ENCODE measurements around the gene USP40. TPM values are rescaled to one million over a fixed set of nuclear protein-coding genes. Genes with fewer than 3 reads are reported as not detected.

USP40 gene
- total and polyA plus RNA-seq, 2 donors: 16.0 to 59.6 TPM

DNA sequence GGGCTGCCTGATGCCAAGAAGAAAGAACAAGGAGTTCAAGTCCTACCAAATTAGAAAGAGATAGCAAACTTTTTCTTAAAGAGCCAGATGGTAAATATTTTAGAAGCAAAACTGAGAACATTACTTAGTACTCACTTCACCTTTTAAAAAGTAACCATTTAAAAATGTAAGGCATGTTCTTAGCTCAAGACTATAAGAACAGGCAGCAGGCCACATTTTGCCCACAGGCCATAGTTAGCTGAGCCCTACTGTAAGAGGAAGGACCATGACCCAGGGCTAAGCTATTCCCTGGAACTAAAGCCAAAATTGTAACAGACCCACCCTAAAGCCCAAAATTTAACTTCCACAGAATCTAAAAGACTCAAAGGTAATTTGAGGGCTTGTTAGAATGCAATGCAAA, 31.3 kb downstream of the USP40 start:
- no peak for DNase-seq (ENCODE audit: extremely low spot score)
- Histone ChIP-seq H3K4me1 (ENCODE audit: insufficient read depth) (no peaks in the 10 kb centered on the region), H3K4me3 (ENCODE audit: low read depth, low read length) (no peak overlapping the region), H3K36me3 (ENCODE audit: insufficient read depth) (no peaks in the 10 kb centered on the region), H3K27ac (ENCODE audit: low read depth) (no peak overlapping the region)

DNA sequence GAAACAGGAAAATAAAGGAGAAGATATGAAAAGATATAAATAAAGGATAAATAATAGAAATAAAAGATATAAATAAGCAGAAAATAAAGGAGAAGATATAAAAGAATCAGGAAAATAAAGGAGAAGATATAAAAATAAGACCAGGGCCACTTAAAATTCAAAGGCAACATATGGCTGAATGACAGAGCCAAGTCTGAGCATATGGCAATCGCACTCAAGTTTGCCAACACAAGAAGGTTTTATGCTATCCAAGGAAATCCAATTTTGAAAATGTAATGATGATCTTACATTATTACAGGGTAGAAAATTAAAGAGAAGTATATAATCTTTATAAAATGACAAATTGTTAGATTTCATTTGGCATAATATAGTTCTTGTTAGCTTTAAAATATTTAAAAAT, 33.6 kb downstream of the USP40 start:
- DNase-seq (ENCODE audit: extremely low spot score): no peak
- no peak overlapping the region for H3K27ac ChIP-seq (ENCODE audit: low read depth)
- H3K36me3 ChIP-seq (ENCODE audit: insufficient read depth): no peaks in the 10 kb centered on the region
- 99% methylated on average over 1 of the region's 1 CpG for WGBS
- no peak overlapping the region for H3K4me3 ChIP-seq (ENCODE audit: low read depth, low read length)
- no peaks in the 10 kb centered on the region for H3K4me1 ChIP-seq (ENCODE audit: insufficient read depth)

DNA sequence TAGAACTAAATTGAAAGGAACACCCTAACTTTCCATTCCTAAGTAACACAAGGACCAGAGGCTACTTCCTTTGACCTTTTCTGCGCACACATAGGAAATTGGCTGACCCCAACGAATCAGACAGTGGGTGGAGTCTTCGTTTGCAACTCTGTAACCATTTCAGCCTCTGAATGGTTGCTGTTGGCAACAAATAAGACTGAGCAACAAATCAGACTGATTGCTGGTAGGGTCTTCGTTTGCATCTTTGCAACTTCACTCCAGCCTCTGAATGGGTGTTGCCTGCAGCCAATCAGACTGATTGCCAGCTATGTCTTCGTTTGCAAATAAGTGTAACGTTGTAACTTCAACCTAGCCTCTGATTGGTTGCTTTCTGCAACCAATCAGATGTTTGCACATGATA, 34.6 kb downstream of the USP40 start:
- Histone ChIP-seq H3K4me1 (ENCODE audit: insufficient read depth) (no peaks in the 10 kb centered on the region), H3K4me3 (ENCODE audit: low read depth, low read length) (no peak overlapping the region), H3K27ac (ENCODE audit: low read depth) (no peak overlapping the region), H3K36me3 (ENCODE audit: insufficient read depth) (no peaks in the 10 kb centered on the region)
- no peak for DNase-seq (ENCODE audit: extremely low spot score)
- 75% methylated on average over 6 of the region's 6 CpGs for WGBS

DNA sequence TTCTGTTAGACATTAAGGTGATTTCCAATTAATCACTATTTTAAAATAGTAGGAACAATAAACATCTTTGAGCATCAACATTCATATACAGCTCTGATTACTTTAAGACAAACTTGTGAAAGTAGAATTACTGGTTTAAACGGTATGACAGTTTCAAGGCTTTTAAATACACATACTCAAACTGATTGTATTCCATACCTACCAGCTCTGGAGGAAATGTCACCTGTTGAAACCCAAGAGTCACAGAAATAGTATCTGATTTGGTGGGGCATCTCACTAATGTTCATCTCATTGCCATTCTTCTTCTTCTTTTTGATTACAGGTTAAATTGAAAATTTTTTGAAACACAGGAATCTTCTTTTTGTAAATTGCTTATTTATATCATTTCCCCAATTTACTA, 36.2 kb downstream of the USP40 start:
- no peak overlapping the region for H3K4me3 ChIP-seq (ENCODE audit: low read depth, low read length)
- no peak for DNase-seq (ENCODE audit: extremely low spot score)
- H3K36me3 ChIP-seq (ENCODE audit: insufficient read depth): no peaks in the 10 kb centered on the region
- H3K4me1 ChIP-seq (ENCODE audit: insufficient read depth): no peaks in the 10 kb centered on the region
- 83% methylated on average over 1 of the region's 1 CpG for WGBS
- no peak overlapping the region for H3K27ac ChIP-seq (ENCODE audit: low read depth)

DNA sequence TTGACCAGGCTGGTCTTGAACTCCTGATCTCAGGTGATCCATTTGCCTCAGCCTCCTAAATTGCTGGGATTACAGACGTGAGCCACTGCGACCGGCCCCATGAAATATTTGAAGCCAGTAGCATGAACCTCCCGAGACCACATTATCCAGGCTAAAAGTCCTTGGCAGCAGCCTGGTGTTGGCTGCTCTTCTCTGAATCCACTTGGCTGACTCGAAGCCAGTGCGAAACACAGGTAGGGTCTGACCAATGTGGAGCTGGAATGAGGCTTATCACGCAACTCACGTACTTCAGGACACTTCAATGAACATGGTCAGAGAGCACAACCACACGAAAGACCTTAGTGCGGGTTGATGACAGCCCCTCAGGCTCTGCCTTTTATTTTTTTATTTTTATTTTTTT, 38.4 kb downstream of the USP40 start:
- no peak overlapping the region for H3K27ac ChIP-seq (ENCODE audit: low read depth)
- no peaks in the 10 kb centered on the region for H3K36me3 ChIP-seq (ENCODE audit: insufficient read depth)
- no peaks in the 10 kb centered on the region for H3K4me1 ChIP-seq (ENCODE audit: insufficient read depth)
- WGBS: 95% methylated on average over 10 of the region's 10 CpGs
- H3K4me3 ChIP-seq (ENCODE audit: low read depth, low read length): no peak overlapping the region
- DNase-seq (ENCODE audit: extremely low spot score): no peak

DNA sequence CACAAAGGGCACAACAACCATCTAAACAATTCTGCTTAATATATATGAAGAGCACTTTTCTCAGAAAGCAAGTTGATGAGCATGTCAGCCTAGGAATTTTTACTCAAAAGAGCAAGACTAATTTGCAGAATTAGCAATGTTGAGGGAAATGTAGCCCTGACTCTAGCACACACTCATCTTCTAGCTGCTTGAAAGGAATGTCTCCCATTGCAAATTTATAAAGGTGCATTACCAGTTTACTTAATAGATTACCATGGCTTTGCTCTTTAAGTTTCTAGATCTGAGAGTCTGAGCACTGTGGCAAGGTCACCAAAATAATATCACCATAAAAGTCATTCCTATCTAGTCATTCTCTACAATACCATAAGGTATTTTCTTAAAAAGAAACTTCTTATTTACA, 40.8 kb downstream of the USP40 start:
- H3K4me3 ChIP-seq (ENCODE audit: low read depth, low read length): no peak overlapping the region
- DNase-seq (ENCODE audit: extremely low spot score): no peak
- H3K4me1 ChIP-seq (ENCODE audit: insufficient read depth): no peaks in the 10 kb centered on the region
- no peak overlapping the region for H3K27ac ChIP-seq (ENCODE audit: low read depth)
- H3K36me3 ChIP-seq (ENCODE audit: insufficient read depth): no peaks in the 10 kb centered on the region

DNA sequence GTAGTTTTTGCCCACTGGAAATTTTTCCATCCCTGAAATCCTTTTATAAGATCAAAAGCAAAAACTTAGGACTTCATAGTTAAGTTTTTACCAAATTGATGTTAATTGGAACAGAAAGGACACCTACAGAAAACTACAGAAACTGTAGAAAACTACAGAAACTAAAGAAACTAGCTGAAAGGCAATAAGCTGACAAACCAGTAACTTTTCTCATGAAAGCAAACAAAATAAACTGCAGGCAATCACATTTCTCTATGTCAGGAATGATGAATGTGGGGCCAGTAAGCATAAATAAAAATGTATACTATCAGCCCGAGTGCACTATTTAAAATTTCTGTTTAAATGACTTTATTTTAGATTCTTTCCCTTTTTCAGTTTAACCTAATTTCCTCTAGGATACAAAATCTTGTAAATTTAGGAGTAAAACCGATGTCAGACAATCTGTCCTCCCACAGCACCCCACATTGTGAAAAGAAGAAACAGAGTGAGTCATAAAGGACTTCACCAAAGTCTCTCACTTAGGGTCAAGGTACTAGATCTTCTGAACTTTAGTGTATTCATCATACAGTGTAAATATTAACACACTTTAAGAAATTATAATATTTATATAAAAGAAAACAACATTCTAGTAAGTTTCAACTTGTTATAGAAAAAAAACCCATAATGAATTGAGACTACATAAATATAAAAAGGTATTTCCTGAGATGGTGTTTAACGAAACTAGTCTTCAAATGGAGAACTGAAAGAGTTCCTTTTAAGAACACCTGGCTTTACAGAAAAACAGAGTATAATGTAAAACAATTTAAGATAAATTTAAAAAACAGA, 46.6 kb downstream of the USP40 start:
- no peak overlapping the region for H3K27ac ChIP-seq (ENCODE audit: low read depth)
- 78% methylated on average over 3 of the region's 3 CpGs for WGBS
- no peak for DNase-seq (ENCODE audit: extremely low spot score)
- no peaks in the 10 kb centered on the region for H3K36me3 ChIP-seq (ENCODE audit: insufficient read depth)
- H3K4me3 ChIP-seq (ENCODE audit: low read depth, low read length): no peak overlapping the region
- H3K4me1 ChIP-seq (ENCODE audit: insufficient read depth): no peaks in the 10 kb centered on the region

DNA sequence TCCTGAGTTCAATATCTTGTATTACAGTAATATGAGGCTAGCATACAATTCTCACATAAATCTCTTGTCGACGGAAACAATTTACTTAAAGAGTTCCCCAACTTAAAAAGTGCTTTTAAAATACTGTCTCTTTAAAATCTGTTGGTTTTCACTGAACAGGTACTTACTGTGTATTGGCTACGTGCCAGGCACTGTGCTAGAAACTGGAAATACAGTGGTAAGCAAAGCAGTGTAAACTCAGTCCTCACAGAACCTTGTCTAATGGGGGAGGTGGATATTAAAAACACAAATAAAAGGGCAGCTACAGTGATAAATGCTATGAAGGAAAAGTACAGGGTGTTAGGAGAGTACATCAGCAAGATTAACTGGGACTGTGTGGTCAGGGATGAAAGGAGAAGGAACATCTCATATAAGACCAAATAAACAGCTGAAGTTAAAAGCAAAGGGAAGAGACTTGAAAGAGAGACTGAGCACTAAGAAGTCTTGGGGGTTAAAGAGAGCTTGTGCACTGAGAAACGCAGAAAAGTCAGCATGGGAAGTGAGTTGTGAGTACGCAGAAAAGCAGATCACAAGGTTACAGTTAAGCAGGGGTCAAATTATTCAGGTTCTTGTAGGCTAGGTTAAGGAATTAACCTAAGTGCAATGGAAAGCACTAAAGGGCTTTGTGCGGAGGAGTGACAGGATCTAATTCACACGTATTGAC, 52.5 kb downstream of the USP40 start:
- Histone ChIP-seq H3K4me1 (ENCODE audit: insufficient read depth) (no peaks in the 10 kb centered on the region), H3K27ac (ENCODE audit: low read depth) (no peak overlapping the region), H3K4me3 (ENCODE audit: low read depth, low read length) (no peak overlapping the region), H3K36me3 (ENCODE audit: insufficient read depth) (peaks cover 3% of the 10 kb centered on the region)
- no peak for DNase-seq (ENCODE audit: extremely low spot score)
- WGBS: 61% methylated on average over 7 of the region's 7 CpGs

DNA sequence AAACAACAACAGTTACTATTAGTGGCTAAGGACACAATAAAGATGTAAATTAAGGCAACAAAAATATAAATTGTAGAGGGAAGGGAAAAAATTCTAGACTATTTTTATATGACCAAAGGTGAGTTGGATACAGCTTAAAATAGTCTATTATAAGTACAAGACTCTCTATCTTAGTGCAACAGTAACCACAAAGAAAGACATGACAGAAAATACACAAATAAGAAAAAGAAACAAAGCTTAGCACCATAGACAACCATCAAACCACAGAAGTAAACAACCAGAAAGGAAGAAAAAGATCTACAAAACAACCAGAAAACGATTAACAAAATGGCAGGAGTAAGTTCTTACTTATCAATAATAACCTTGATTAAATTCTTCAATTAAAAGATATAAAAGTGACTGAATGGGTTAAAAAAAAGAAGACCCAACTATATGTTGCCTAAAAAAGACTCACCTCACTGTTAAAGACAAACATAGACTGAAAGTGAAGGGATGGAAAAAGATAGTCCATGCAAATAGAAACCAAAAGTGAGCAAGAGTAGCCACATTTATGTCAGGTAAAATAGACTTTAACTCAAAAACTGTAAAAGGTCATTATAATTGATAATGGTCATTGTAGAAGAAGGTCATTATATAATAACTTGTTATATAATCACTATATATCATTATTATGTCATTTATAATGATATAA, 62.5 kb downstream of the USP40 start:
- 96% methylated on average over 1 of the region's 1 CpG for WGBS
- H3K27ac ChIP-seq (ENCODE audit: low read depth): no peak overlapping the region
- H3K4me3 ChIP-seq (ENCODE audit: low read depth, low read length): no peak overlapping the region
- no peak for DNase-seq (ENCODE audit: extremely low spot score)
- H3K4me1 ChIP-seq (ENCODE audit: insufficient read depth): no peaks in the 10 kb centered on the region
- H3K36me3 ChIP-seq (ENCODE audit: insufficient read depth): peaks cover 6% of the 10 kb centered on the region

DNA sequence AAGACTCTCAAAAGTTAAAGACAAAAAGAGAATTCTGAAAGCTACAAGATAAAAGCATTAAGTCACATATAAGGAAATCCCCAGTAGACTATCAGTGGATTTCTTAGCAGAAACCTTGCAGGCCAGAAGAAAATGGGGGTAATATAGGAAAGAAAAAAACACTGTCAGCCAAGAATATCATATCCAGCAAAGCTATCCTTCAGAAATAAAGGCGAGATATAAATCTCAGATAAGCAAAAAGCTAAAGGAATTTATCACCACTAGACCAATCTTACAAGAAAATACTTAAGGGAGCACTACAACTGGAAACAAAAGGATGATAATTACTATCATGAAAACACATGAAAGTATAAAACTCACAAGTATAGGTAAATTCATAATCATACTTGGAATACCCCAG, 63.1 kb downstream of the USP40 start:
- WGBS: 96% methylated on average over 1 of the region's 1 CpG
- no peak for DNase-seq (ENCODE audit: extremely low spot score)
- H3K27ac ChIP-seq (ENCODE audit: low read depth): no peak overlapping the region
- H3K36me3 ChIP-seq (ENCODE audit: insufficient read depth): peaks cover 6% of the 10 kb centered on the region
- no peak overlapping the region for H3K4me3 ChIP-seq (ENCODE audit: low read depth, low read length)
- H3K4me1 ChIP-seq (ENCODE audit: insufficient read depth): no peaks in the 10 kb centered on the region

DNA sequence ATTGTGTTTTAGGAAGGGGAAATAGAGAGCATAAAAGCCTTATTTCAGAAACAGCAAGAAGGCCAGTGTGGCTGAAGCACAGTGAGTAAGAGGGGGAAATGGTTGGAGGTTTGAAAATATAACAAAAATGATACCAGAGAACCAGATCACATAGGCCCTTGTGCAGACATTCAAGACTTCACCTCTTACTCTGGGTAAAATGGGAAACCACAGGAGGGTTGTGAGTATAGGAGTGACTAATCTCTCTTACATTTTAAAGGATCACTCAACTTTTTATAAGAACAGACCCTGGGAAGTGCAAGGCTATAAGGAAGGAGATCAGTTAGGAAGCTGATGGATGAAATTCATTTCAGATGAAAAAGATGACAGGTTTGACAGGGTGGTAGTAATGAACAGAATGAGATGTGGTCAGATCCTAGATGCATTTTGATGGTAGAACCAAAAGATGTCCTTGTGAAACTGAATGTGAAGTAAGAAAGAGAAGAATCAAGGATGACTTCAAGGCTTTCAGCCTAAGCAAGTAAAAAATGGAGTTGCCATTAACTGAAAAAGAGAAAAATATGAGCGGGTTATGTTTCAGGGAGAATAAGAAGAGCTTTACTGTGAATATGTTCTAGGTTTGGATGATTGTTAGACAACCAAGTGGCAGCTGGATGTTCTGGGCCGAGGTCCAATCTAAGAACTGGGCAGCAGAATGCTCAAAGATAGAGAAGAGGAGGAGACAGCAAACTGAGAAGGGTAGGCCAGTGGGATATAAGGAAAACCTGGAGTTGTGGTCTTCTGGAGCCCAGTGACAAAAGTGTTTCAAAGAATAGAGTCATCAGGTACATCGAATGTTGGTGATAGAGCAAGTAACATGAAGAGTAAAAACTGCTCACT, 65.1 kb downstream of the USP40 start:
- no peak for DNase-seq (ENCODE audit: extremely low spot score)
- Histone ChIP-seq H3K4me3 (ENCODE audit: low read depth, low read length) (no peak overlapping the region), H3K27ac (ENCODE audit: low read depth) (no peak overlapping the region), H3K36me3 (ENCODE audit: insufficient read depth) (peaks cover 4% of the 10 kb centered on the region), H3K4me1 (ENCODE audit: insufficient read depth) (no peaks in the 10 kb centered on the region)
- WGBS: 96% methylated on average over 3 of the region's 3 CpGs

DNA sequence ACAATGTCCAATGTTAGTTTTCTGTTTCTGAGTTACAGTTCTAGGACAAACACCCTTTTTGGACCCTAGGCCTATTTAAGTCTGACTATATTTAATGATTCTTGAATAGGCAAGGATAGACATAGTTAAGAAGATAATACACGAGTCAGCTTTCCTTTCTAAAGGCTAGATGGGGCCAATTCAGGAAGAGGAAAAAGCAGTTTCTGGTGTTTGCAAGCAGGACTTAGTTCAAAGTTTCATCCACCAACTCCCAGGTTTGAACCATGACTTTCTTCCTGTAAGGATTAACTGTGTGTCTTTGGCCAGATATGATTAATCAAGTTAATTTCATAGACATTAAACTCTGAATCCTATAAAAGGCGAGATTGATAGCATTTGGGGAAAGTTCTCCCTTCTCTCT, 66.7 kb downstream of the USP40 start:
- Histone ChIP-seq H3K4me1 (ENCODE audit: insufficient read depth) (no peaks in the 10 kb centered on the region), H3K27ac (ENCODE audit: low read depth) (no peak overlapping the region), H3K4me3 (ENCODE audit: low read depth, low read length) (no peak overlapping the region), H3K36me3 (ENCODE audit: insufficient read depth) (peaks cover 4% of the 10 kb centered on the region)
- no peak for DNase-seq (ENCODE audit: extremely low spot score)
- 65% methylated on average over 2 of the region's 2 CpGs for WGBS

DNA sequence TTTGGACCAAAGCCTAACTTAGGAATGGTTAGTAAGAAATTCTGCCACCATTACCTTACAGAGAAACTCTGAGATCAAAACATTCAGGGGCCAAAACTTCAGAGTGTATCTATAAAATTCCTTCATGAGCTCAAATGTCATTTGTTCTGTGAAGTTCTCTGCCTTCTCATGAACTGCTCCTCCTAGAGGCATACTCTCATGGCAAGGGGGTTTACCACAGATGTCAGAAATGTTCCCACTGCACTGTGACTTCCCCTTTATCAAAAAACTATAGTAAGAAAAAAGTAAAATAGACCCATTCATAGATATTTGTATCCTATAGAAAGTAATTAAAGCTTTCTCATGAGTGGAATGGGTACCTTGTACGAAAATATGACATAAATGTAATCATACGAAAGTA, 68.5 kb downstream of the USP40 start:
- H3K36me3 ChIP-seq (ENCODE audit: insufficient read depth): peaks cover 4% of the 10 kb centered on the region
- no peak for DNase-seq (ENCODE audit: extremely low spot score)
- H3K4me3 ChIP-seq (ENCODE audit: low read depth, low read length): no peak overlapping the region
- 95% methylated on average over 2 of the region's 2 CpGs for WGBS
- no peaks in the 10 kb centered on the region for H3K4me1 ChIP-seq (ENCODE audit: insufficient read depth)
- no peak overlapping the region for H3K27ac ChIP-seq (ENCODE audit: low read depth)
